Ascending aorta (tissue), 2 donors: ENCODE results near the gene AQP3. TPM values are rescaled to one million over a fixed set of nuclear protein-coding genes. Genes with fewer than 3 reads are reported as not detected.

ENCODE experiments used
- DNase-seq, 2 donors: peaks; one replicate each; pipeline ENCODE4 v3.0.0-alpha.2; 2019; ENCODE audit warnings: low spot score in 2 of 2
- H3K27ac ChIP-seq, 2 donors: fragments of 200-600 bp; sonication (generic); one replicate each; pipeline ENCODE4 v1.5.1; 2016 to 2017; ENCODE audit warnings: mild to moderate bottlenecking in 1 of 2
- H3K27me3 ChIP-seq: fragments of 200-600 bp; sonication (generic); one replicate; pipeline ENCODE4 v1.5.1; 2017
- H3K36me3 ChIP-seq, 2 donors: fragments of 200-600 bp; sonication (generic); one replicate each; pipeline ENCODE4 v1.5.1; 2016
- H3K4me1 ChIP-seq, 2 donors: fragments of 200-600 bp; sonication (generic); one replicate each; pipeline ENCODE4 v1.5.1; 2016 to 2017; ENCODE audit warnings: mild to moderate bottlenecking in 1 of 2
- H3K4me3 ChIP-seq, 2 donors: fragments of 200-600 bp; sonication (generic); one replicate each; pipeline ENCODE4 v1.5.1; 2016 to 2017; ENCODE audit warnings: mild to moderate bottlenecking in 1 of 2
- H3K9me3 ChIP-seq, 2 donors: fragments of 200-600 bp; sonication (generic); one replicate each; pipeline ENCODE4 v1.5.1; 2016
- CTCF ChIP-seq, 3 experiments: fragments of 200-600 bp in 2 of 3; fragments of 450-650 bp in 1 of 3; sonication (generic) in 2 of 3; IDR thresholded peaks; one replicate each; pipeline ENCODE4 v1.5.1; 2016 to 2019; ENCODE audit warnings: antibody characterized with exemption in 3 of 3, mild to moderate bottlenecking in 1 of 3, moderate library complexity in 1 of 3
- intact Hi-C: fragments of 100-400 bp; cut with DNase I; formaldehyde crosslinking; loops from one replicate; pipeline ENCODE4 v1.15.1; 2023
- total RNA-seq: library from RNA; depleted of rRNA; stranded (reverse); fragments of >200 nt; gene quantifications from one replicate; pipeline ENCODE4 v1.1.0, GENCODE V29; 2016

Gene AQP3
- total RNA-seq, 1 donor from 2014 or later = 12.7 TPM

GRCh38 chr9:33442125-33442524 is 5.3 kb downstream of the AQP3 start:
- Histone ChIP-seq H3K4me3 (no peak overlapping the region), H3K4me1 (peaks cover under 1 to 4% of the 10 kb centered on the region in 2 donors), H3K36me3 (no peaks in the 10 kb centered on the region), H3K27me3 (no peaks in the 10 kb centered on the region), H3K9me3 (no peaks in the 10 kb centered on the region), H3K27ac (no peak overlapping the region)
- DNase-seq = no peak
- TF ChIP-seq CTCF (IDR thresholded peaks at IDR 0.05) = no peak
- intact Hi-C loops = no loop called here

- intact Hi-C loops = no loop called here
- no peaks in the 10 kb centered on the region for H3K27me3 ChIP-seq
- H3K4me1 ChIP-seq = no peaks in the 10 kb centered on the region
These were observed 6.8 kb downstream of the AQP3 start for GRCh38 chr9:33440609-33441008.

GRCh38 chr9:33440204-33440603 is 7.2 kb downstream of the AQP3 start:
- no peak overlapping the region for H3K4me3 ChIP-seq
- no peak for TF ChIP-seq CTCF (IDR thresholded peaks at IDR 0.05)
- no peak for DNase-seq
- no peaks in the 10 kb centered on the region for H3K4me1 ChIP-seq
- no peaks in the 10 kb centered on the region for H3K36me3 ChIP-seq
- no peaks in the 10 kb centered on the region for H3K9me3 ChIP-seq
- H3K27me3 ChIP-seq = no peaks in the 10 kb centered on the region
- no peak overlapping the region for H3K27ac ChIP-seq
- intact Hi-C loops = no loop called here

More at GRCh38 chr9:33440609-33441008, 6.8 kb downstream of the AQP3 start:
- no peak for DNase-seq
- no peak for TF ChIP-seq CTCF (IDR thresholded peaks at IDR 0.05)
- Histone ChIP-seq H3K4me3 (no peak overlapping the region), H3K9me3 (no peaks in the 10 kb centered on the region), H3K27ac (no peak overlapping the region), H3K36me3 (no peaks in the 10 kb centered on the region)

- H3K36me3 ChIP-seq = no peaks in the 10 kb centered on the region
- DNase-seq = no peak
- no peak overlapping the region for H3K27ac ChIP-seq
- no peaks in the 10 kb centered on the region for H3K4me1 ChIP-seq
- no peaks in the 10 kb centered on the region for H3K27me3 ChIP-seq
- TF ChIP-seq CTCF (IDR thresholded peaks at IDR 0.05) = no peak
- H3K4me3 ChIP-seq = no peak overlapping the region
- H3K9me3 ChIP-seq = no peaks in the 10 kb centered on the region
- intact Hi-C loops = no loop called here
These were observed 7.7 kb downstream of the AQP3 start for GRCh38 chr9:33439731-33440130.

GRCh38 chr9:33438926-33439680 is 8.3 kb downstream of the AQP3 start:
- intact Hi-C loops = no loop called here
- no peak for DNase-seq

More at GRCh38 chr9:33438926-33439680, 8.3 kb downstream of the AQP3 start:
- no peaks in the 10 kb centered on the region for H3K36me3 ChIP-seq
- H3K9me3 ChIP-seq = no peaks in the 10 kb centered on the region
- TF ChIP-seq CTCF (IDR thresholded peaks at IDR 0.05) = no peak
- no peaks in the 10 kb centered on the region for H3K27me3 ChIP-seq
- no peak overlapping the region for H3K27ac ChIP-seq
- H3K4me1 ChIP-seq = no peaks in the 10 kb centered on the region
- H3K4me3 ChIP-seq = no peak overlapping the region
